Body of pancreas (tissue), 4 donors: ENCODE data around the gene BTBD9.

Experiments
- CTCF ChIP-seq, 7 experiments: fragments of 450-650 bp in 4 of 7; fragments of 200-600 bp in 3 of 7; sonication (generic) in 3 of 7; IDR thresholded peaks; one replicate each; pipeline ENCODE4 v1.5.1; 2016 to 2019; ENCODE audit warnings: antibody characterized with exemption in 7 of 7
- POLR2A ChIP-seq, 3 donors: fragments of 450-650 bp; IDR thresholded peaks; one replicate each; pipeline ENCODE4 v1.6.1; 2016; ENCODE audit warnings: antibody characterized with exemption in 3 of 3, mild to moderate bottlenecking in 2 of 3

DNA sequence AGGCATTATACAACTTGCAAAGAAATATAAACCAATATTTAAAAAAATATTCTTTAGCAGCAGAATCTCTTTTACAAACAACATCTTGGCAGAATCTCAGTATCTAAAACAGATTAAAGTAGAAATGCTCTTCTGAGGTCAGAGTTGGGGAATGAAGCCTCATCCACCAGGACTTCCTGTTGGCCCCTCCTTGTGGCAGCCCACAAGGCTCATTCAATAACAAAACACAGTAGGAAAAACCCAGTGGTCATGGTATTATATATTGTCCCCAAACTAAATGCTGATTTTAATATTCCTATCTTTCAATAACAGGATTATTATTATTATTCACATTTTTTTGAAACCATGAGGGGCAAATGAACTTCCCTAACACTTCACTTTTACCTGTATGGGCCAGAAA is 368.6 kb downstream of the BTBD9 start:
- TF ChIP-seq CTCF (IDR thresholded peaks at IDR 0.05) (no peak), POLR2A (IDR thresholded peaks at IDR 0.05) (no peak)
